HCT116 (cell line): ENCODE measurements around the gene MLPH. TPM values are rescaled to one million over a fixed set of nuclear protein-coding genes. Genes with fewer than 3 reads are reported as not detected.

ENCODE experiments used
- ATAC-seq: fragments of 200-7000 bp; cut with Tn5 transposase; 2 replicates; pipeline ENCODE4 v1.9.1; 2020; ENCODE audit warnings: mild to moderate bottlenecking, moderate library complexity
- BruUV-seq: library from RNA; stranded (reverse); fragments of 400-500 nt; replicated peaks from 2 replicates; lab custom pipeline; 2021; lab: Mats Ljungman, UMichigan
- CTCF ChIA-PET: fragments of 300-600 bp; sonication (Branson Sonifier 250); formaldehyde crosslinking; loops from one replicate; lab custom pipeline; 2021; ENCODE audit warnings: antibody characterized with exemption; lab: Charles Lee
- POLR2A ChIA-PET: fragments of 300-600, 350-600 bp; sonication (Branson Sonifier 250); formaldehyde crosslinking; loops from one replicate; lab custom pipeline; 2021; ENCODE audit warnings: antibody characterized with exemption; lab: Charles Lee
- RAD21 ChIA-PET, 2 experiments: fragments of 300-600 bp; sonication (Branson Sonifier 250); formaldehyde crosslinking; loops; one replicate each; lab custom pipeline; 2023; ENCODE audit warnings: low total read pairs in 2 of 2; ENCODE audit not compliant: uncharacterized antibody in 2 of 2, unreplicated experiment in 2 of 2, low non-redundant PET in 1 of 2; lab: Charles Lee
- DNase-seq: peaks from one replicate; pipeline ENCODE4 v3.0.0-alpha.2; 2010; ENCODE audit warnings: low read depth, low spot score
- H2AFZ ChIP-seq: fragments of 200-600 bp; shearing (Covaris generic), sonication (generic); 2 replicates; pipeline ENCODE4 v1.6.1; 2017; ENCODE audit warnings: low read depth, mixed run types, mixed read lengths, antibody characterized with exemption, low read length; ENCODE audit not compliant: poor library complexity, severe bottlenecking
- H3K27ac ChIP-seq: 2 replicates; pipeline ENCODE4 v1.5.1; 2012; ENCODE audit warnings: low read depth, low read length
- H3K27me3 ChIP-seq: fragments of 200-600 bp; sonication (generic); 2 replicates; pipeline ENCODE4 v1.6.1; 2016; ENCODE audit warnings: mixed run types, low read length, mixed read lengths; ENCODE audit not compliant: insufficient read depth
- H3K36me3 ChIP-seq, 2 experiments: fragments of 200-500 bp in 1 of 2; fragments of 200-600 bp in 1 of 2; sonication (Bioruptor generic) in 1 of 2; sonication (generic) in 1 of 2; 2 replicates each; pipeline versions ENCODE4 v1.5.1 to v1.6.1; 2014 to 2016; ENCODE audit warnings: low read length in 2 of 2, inconsistent platforms in 1 of 2, mixed read lengths in 1 of 2, mixed run types in 1 of 2; ENCODE audit not compliant: insufficient read depth in 2 of 2, control insufficient read depth in 1 of 2
- H3K4me1 ChIP-seq, 2 experiments: fragments of 200-600 bp in 1 of 2; sonication (generic) in 1 of 2; 2 replicates each; pipeline versions ENCODE4 v1.5.1 to v1.6.1; 2012 to 2017; ENCODE audit warnings: low read length in 2 of 2, inconsistent platforms in 1 of 2, mild to moderate bottlenecking in 1 of 2, mixed read lengths in 1 of 2, mixed run types in 1 of 2, moderate library complexity in 1 of 2; ENCODE audit not compliant: insufficient read depth in 2 of 2, control insufficient read depth in 1 of 2
- H3K4me2 ChIP-seq: fragments of 200-600 bp; sonication (generic); 2 replicates; pipeline ENCODE4 v1.6.1; 2017; ENCODE audit warnings: mixed run types, low read length, mixed read lengths
- H3K4me3 ChIP-seq, 2 experiments: fragments of 200-600 bp in 1 of 2; sonication (generic) in 1 of 2; replicated peaks in 1 of 2; 2 replicates each; pipeline ENCODE4 v1.5.1; 2011 to 2016; ENCODE audit warnings: low read length in 2 of 2, control low read depth in 1 of 2, low read depth in 1 of 2, mild to moderate bottlenecking in 1 of 2, mixed read lengths in 1 of 2, mixed run types in 1 of 2
- H3K79me2 ChIP-seq: fragments of 200-600 bp; sonication (generic); 2 replicates; pipeline ENCODE4 v1.6.1; 2017; ENCODE audit warnings: mild to moderate bottlenecking, mixed run types, low read length, moderate library complexity, mixed read lengths; ENCODE audit not compliant: insufficient read depth
- H3K9ac ChIP-seq: fragments of 200-600 bp; sonication (generic); 2 replicates; pipeline ENCODE4 v1.6.1; 2016; ENCODE audit warnings: low read length, mixed read lengths
- H3K9me2 ChIP-seq: fragments of 200-600 bp; sonication (generic), shearing (Covaris generic); 2 replicates; pipeline ENCODE4 v1.6.1; 2017; ENCODE audit warnings: mixed run types, mild to moderate bottlenecking, moderate library complexity; ENCODE audit not compliant: insufficient read depth
- H3K9me3 ChIP-seq, 2 experiments: fragments of 200-500 bp in 1 of 2; fragments of 200-600 bp in 1 of 2; sonication (Bioruptor generic) in 1 of 2; sonication (generic) in 1 of 2; 2 replicates each; pipeline ENCODE4 v1.6.1; 2014 to 2017; ENCODE audit warnings: low read length in 2 of 2, mixed read lengths in 2 of 2, inconsistent platforms in 1 of 2, low read depth in 1 of 2, mild to moderate bottlenecking in 1 of 2, mixed run types in 1 of 2, moderate library complexity in 1 of 2; ENCODE audit not compliant: control insufficient read depth in 1 of 2, insufficient read depth in 1 of 2
- H4K20me1 ChIP-seq: fragments of 200-600 bp; sonication (generic), shearing (Covaris generic); 2 replicates; pipeline ENCODE4 v1.6.1; 2017; ENCODE audit warnings: mixed run types, mild to moderate bottlenecking, moderate library complexity; ENCODE audit not compliant: insufficient read depth
- ATF3 ChIP-seq: IDR thresholded peaks from 2 replicates; pipeline ENCODE4 v1.6.1; 2012
- CEBPB ChIP-seq: IDR thresholded peaks from 2 replicates; pipeline ENCODE4 v1.6.1; 2012; ENCODE audit warnings: low read depth
- EGR1 ChIP-seq: IDR thresholded peaks from 2 replicates; pipeline ENCODE4 v1.6.1; 2012; ENCODE audit warnings: low read depth
- EZH2 ChIP-seq: fragments of 200-600 bp; sonication (generic); IDR thresholded peaks from 2 replicates; pipeline ENCODE4 v1.6.1; 2017; ENCODE audit warnings: antibody characterized with exemption, mixed run types
- EZH2phosphoT487 ChIP-seq: fragments of 200-600 bp; IDR thresholded peaks from 2 replicates; pipeline ENCODE4 v1.6.1; 2018; ENCODE audit warnings: antibody characterized with exemption, borderline replicate concordance
- FOSL1 ChIP-seq: IDR thresholded peaks from 2 replicates; pipeline ENCODE4 v1.6.1; 2012; ENCODE audit warnings: low read depth
- JUND ChIP-seq: IDR thresholded peaks from 2 replicates; pipeline ENCODE4 v1.6.1; 2012
- POLR2AphosphoS5 ChIP-seq: IDR thresholded peaks from 2 replicates; pipeline ENCODE4 v1.6.1; 2011; ENCODE audit warnings: mild to moderate bottlenecking, low read depth, low read length, moderate library complexity
- SP1 ChIP-seq: IDR thresholded peaks from 2 replicates; pipeline ENCODE4 v1.6.1; 2012; ENCODE audit warnings: low read depth
- ZBTB33 ChIP-seq: IDR thresholded peaks from 2 replicates; pipeline ENCODE4 v1.6.1; 2011; ENCODE audit warnings: mild to moderate bottlenecking, low read length, moderate library complexity; ENCODE audit not compliant: insufficient replicate concordance; ENCODE audit errors: extremely low read depth
- ZNF274 ChIP-seq: fragments of 200-500 bp; sonication (Bioruptor generic); IDR thresholded peaks from 2 replicates; pipeline ENCODE4 v1.6.1; 2014; ENCODE audit warnings: mild to moderate bottlenecking, low read depth, low read length, inconsistent platforms
- intact Hi-C: fragments of 100-400 bp; cut with micrococcal nuclease; formaldehyde crosslinking; loops from 2 replicates; pipeline ENCODE4 v1.10.0; 2022
- total RNA-seq: library from RNA; stranded (reverse); gene quantifications from one replicate; pipeline ENCODE4 v1.2.1, GENCODE V29; 2021; ENCODE audit not compliant: unreplicated experiment
- TF ChIP-seq, protein P1 (sequence below), 3 experiments: fragments of 200-600 bp in 1 of 3; sonication (generic) in 1 of 3; IDR thresholded peaks in 2 of 3; conservative IDR thresholded peaks in 1 of 3; 2 replicates each; pipeline ENCODE4 v1.5.1; 2012 to 2017; ENCODE audit warnings: low read depth in 2 of 3, low read length in 2 of 3, antibody characterized with exemption in 1 of 3, borderline replicate concordance in 1 of 3, control low read depth in 1 of 3, mild to moderate bottlenecking in 1 of 3, mixed read lengths in 1 of 3, mixed run types in 1 of 3, moderate library complexity in 1 of 3; ENCODE audit not compliant: insufficient read depth in 1 of 3
- TF ChIP-seq, protein P2 (sequence below): IDR thresholded peaks from 2 replicates; pipeline ENCODE4 v1.6.1; 2012

MLPH gene
- total RNA-seq, 1 experiment from 2014 or later: 81.4 TPM

- Histone ChIP-seq H3K9me2 (no peaks in the 10 kb centered on the region), H3K4me3 (no peak overlapping the region), H3K9ac (no peak overlapping the region), H3K79me2 (peaks cover 38% of the 10 kb centered on the region), H4K20me1 (no peaks in the 10 kb centered on the region), H3K4me1 (peaks cover 35 to 71% of the 10 kb centered on the region in 2 experiments), H3K27me3 (no peaks in the 10 kb centered on the region), H3K36me3 (peaks cover 0 to 13% of the 10 kb centered on the region in 2 experiments; a peak in 2 of 4 replicates)
- RAD21 ChIA-PET: no interaction called here
- intact Hi-C loops: no loop called here
- no peak for ATAC-seq
- POLR2A ChIA-PET: no interaction called here
- no TSS peak for BruUV-seq
- no peak for DNase-seq
- TF ChIP-seq, protein P1, sequence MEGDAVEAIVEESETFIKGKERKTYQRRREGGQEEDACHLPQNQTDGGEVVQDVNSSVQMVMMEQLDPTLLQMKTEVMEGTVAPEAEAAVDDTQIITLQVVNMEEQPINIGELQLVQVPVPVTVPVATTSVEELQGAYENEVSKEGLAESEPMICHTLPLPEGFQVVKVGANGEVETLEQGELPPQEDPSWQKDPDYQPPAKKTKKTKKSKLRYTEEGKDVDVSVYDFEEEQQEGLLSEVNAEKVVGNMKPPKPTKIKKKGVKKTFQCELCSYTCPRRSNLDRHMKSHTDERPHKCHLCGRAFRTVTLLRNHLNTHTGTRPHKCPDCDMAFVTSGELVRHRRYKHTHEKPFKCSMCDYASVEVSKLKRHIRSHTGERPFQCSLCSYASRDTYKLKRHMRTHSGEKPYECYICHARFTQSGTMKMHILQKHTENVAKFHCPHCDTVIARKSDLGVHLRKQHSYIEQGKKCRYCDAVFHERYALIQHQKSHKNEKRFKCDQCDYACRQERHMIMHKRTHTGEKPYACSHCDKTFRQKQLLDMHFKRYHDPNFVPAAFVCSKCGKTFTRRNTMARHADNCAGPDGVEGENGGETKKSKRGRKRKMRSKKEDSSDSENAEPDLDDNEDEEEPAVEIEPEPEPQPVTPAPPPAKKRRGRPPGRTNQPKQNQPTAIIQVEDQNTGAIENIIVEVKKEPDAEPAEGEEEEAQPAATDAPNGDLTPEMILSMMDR (IDR thresholded peaks at IDR 0.05 in 2 of 3, conservative IDR thresholded peaks at IDR 0.05 in 1 of 3; ENCODE audit: borderline replicate concordance in 1 of 3, insufficient read depth in 1 of 3, low read depth in 2 of 3, low read length in 2 of 3): no peak
- TF ChIP-seq, protein P2, sequence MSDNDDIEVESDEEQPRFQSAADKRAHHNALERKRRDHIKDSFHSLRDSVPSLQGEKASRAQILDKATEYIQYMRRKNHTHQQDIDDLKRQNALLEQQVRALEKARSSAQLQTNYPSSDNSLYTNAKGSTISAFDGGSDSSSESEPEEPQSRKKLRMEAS: no peak
- TF ChIP-seq JUND: no peak
- TF ChIP-seq ZNF274: no peak
- no peak for TF ChIP-seq CEBPB
- TF ChIP-seq EZH2phosphoT487: no peak
- no peak for TF ChIP-seq SP1
- TF ChIP-seq EZH2: no peak
- TF ChIP-seq POLR2AphosphoS5: no peak
- no peak for TF ChIP-seq EGR1
- TF ChIP-seq ZBTB33: no peak
- TF ChIP-seq FOSL1: no peak
- no peak for TF ChIP-seq ATF3
- TF ChIP-seq, all 23 proteins: peak for 0
- CTCF ChIA-PET: interaction anchor here (1.0 kb wide), 1 partner anchor 11 kb away, joined by 5 read pairs; no protein-coding TSS in a partner anchor
- Histone ChIP-seq H3K27ac (no peak overlapping the region), H3K4me2 (no peak overlapping the region), H2AFZ (no peak overlapping the region), H3K9me3 (peaks cover 0 to 10% of the 10 kb centered on the region in 2 experiments; a peak in 1 of 4 replicates)
Measured at GRCh38 chr2:237485844-237486243, 1.2 kb upstream of the MLPH start.
